Measurements from ENCODE around the gene KIF3B.

KIF3B gene

DNA sequence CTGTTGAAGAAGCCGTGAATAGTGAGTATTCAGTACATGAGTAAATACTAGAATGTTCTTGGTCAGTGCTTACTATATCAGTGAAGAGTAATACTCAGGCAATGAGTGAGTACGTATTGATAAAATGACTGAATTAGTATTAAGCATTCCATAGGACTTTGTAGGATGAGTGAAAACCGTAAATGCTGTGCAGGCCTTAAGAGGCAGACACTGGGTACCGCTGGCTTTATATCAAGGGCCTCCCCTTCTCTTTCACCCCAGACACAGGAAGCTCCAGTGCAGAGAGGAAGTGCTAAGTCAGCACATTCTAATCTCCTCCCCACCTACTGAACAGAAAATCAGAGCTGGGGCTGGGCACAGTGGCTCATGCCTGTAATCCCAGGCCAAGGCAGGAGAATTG, 45.6 kb upstream of the KIF3B start:
- no peak for TF ChIP-seq ZBTB7A (IDR thresholded peaks at IDR 0.05; ENCODE audit: low read depth)
- TF ChIP-seq TAF1 (IDR thresholded peaks at IDR 0.05; ENCODE audit: low read depth) = no peak
- TF ChIP-seq, protein P1, sequence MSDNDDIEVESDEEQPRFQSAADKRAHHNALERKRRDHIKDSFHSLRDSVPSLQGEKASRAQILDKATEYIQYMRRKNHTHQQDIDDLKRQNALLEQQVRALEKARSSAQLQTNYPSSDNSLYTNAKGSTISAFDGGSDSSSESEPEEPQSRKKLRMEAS (IDR thresholded peaks at IDR 0.05) = no peak
- TF ChIP-seq, protein P2, sequence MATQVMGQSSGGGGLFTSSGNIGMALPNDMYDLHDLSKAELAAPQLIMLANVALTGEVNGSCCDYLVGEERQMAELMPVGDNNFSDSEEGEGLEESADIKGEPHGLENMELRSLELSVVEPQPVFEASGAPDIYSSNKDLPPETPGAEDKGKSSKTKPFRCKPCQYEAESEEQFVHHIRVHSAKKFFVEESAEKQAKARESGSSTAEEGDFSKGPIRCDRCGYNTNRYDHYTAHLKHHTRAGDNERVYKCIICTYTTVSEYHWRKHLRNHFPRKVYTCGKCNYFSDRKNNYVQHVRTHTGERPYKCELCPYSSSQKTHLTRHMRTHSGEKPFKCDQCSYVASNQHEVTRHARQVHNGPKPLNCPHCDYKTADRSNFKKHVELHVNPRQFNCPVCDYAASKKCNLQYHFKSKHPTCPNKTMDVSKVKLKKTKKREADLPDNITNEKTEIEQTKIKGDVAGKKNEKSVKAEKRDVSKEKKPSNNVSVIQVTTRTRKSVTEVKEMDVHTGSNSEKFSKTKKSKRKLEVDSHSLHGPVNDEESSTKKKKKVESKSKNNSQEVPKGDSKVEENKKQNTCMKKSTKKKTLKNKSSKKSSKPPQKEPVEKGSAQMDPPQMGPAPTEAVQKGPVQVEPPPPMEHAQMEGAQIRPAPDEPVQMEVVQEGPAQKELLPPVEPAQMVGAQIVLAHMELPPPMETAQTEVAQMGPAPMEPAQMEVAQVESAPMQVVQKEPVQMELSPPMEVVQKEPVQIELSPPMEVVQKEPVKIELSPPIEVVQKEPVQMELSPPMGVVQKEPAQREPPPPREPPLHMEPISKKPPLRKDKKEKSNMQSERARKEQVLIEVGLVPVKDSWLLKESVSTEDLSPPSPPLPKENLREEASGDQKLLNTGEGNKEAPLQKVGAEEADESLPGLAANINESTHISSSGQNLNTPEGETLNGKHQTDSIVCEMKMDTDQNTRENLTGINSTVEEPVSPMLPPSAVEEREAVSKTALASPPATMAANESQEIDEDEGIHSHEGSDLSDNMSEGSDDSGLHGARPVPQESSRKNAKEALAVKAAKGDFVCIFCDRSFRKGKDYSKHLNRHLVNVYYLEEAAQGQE (IDR thresholded peaks at IDR 0.05; ENCODE audit: low read depth) = no peak
- no peak for TF ChIP-seq NFIC (IDR thresholded peaks at IDR 0.05)
- TF ChIP-seq FOXM1 (IDR thresholded peaks at IDR 0.05; ENCODE audit: borderline replicate concordance, low read depth) = no peak
- TF ChIP-seq EGR1 (IDR thresholded peaks at IDR 0.05) = no peak
- no peak for TF ChIP-seq YY1 (IDR thresholded peaks at IDR 0.05; ENCODE audit: low read depth)
- no peak for TF ChIP-seq TCF12 (IDR thresholded peaks at IDR 0.05; ENCODE audit: low read depth)
- TF ChIP-seq CEBPB (IDR thresholded peaks at IDR 0.05) = no peak
- no peak for TF ChIP-seq CREB1 (IDR thresholded peaks at IDR 0.05; ENCODE audit: low read depth)
- TF ChIP-seq, protein P3, sequence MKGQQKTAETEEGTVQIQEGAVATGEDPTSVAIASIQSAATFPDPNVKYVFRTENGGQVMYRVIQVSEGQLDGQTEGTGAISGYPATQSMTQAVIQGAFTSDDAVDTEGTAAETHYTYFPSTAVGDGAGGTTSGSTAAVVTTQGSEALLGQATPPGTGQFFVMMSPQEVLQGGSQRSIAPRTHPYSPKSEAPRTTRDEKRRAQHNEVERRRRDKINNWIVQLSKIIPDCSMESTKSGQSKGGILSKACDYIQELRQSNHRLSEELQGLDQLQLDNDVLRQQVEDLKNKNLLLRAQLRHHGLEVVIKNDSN (IDR thresholded peaks at IDR 0.05) = no peak
- TF ChIP-seq TEAD4 (IDR thresholded peaks at IDR 0.05) = no peak
- TF ChIP-seq RAD21 (IDR thresholded peaks at IDR 0.05; ENCODE audit: low read depth) = no peak

DNA sequence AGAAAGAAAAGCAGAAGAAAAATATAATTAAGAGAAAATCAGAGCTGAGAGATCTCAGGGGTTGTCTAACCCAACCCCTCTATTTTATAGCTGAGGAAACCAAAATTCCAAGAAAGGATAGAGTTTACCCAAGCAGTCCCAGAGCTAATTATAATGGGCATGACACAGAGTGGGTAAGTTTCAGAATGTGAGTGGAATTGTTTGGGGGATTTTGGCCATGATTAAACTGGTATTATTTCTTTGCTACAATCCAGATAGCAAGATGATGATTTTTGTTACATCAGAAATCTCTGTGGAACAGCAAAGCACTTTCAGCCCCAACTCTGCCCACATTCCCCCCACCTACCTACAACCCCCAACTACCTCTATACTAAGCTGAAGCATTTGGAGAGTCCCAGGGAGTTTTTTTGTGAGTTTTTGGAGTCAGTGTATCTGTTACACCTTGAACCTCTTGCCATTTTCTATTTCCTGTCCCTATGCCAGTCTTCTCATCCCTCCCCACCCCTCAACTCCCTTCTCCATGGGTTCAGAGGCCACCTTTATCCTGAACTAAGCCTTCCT, 45.0 kb upstream of the KIF3B start:
- TF ChIP-seq EGR1 (IDR thresholded peaks at IDR 0.05) (no peak), CREB1 (IDR thresholded peaks at IDR 0.05; ENCODE audit: low read depth) (no peak), NFIC (IDR thresholded peaks at IDR 0.05) (no peak), TCF12 (IDR thresholded peaks at IDR 0.05; ENCODE audit: low read depth) (no peak), EP300 (IDR thresholded peaks at IDR 0.05; ENCODE audit: borderline replicate concordance) (no peak), FOXM1 (IDR thresholded peaks at IDR 0.05; ENCODE audit: borderline replicate concordance, low read depth) (no peak), RAD21 (IDR thresholded peaks at IDR 0.05; ENCODE audit: low read depth) (no peak), YY1 (IDR thresholded peaks at IDR 0.05; ENCODE audit: low read depth) (no peak), CEBPB (IDR thresholded peaks at IDR 0.05) (no peak), ZBTB7A (IDR thresholded peaks at IDR 0.05; ENCODE audit: low read depth) (no peak), TAF1 (IDR thresholded peaks at IDR 0.05; ENCODE audit: low read depth) (no peak), TEAD4 (IDR thresholded peaks at IDR 0.05) (no peak)
- TF ChIP-seq, protein P2 (IDR thresholded peaks at IDR 0.05; ENCODE audit: low read depth) = no peak
- TF ChIP-seq, protein P3 (IDR thresholded peaks at IDR 0.05) = no peak
- TF ChIP-seq, protein P1 (IDR thresholded peaks at IDR 0.05) = no peak

DNA sequence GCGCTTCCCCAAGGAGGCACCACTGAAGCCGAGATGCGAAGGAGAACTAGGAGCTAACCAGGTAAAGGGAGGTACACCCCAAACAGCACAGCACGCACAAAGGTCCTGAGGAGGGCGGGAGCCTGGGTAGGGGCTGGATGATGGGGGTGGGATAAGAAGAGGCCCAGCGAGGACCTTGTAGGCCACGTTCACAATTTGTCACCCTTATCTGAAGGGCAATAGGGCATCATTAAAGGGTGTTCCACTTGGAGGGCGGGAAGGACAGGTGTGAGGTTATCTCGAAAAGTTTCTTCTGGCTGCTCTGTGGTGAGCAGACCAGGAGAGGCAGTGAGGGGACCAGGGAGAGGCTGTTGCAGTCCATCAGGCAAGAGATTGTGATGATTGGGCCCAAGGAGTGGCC, 44.2 kb upstream of the KIF3B start:
- TF ChIP-seq EP300 (IDR thresholded peaks at IDR 0.05; ENCODE audit: borderline replicate concordance) (no peak), YY1 (IDR thresholded peaks at IDR 0.05; ENCODE audit: low read depth) (no peak), CREB1 (IDR thresholded peaks at IDR 0.05; ENCODE audit: low read depth) (no peak), TEAD4 (IDR thresholded peaks at IDR 0.05) (no peak), TCF12 (IDR thresholded peaks at IDR 0.05; ENCODE audit: low read depth) (no peak), RAD21 (IDR thresholded peaks at IDR 0.05; ENCODE audit: low read depth) (no peak), CEBPB (IDR thresholded peaks at IDR 0.05) (no peak), FOXM1 (IDR thresholded peaks at IDR 0.05; ENCODE audit: borderline replicate concordance, low read depth) (no peak), ZBTB7A (IDR thresholded peaks at IDR 0.05; ENCODE audit: low read depth) (no peak), TAF1 (IDR thresholded peaks at IDR 0.05; ENCODE audit: low read depth) (no peak)
- TF ChIP-seq, protein P2 (IDR thresholded peaks at IDR 0.05; ENCODE audit: low read depth) = no peak
- TF ChIP-seq, protein P1 (IDR thresholded peaks at IDR 0.05) = no peak
- TF ChIP-seq, protein P3 (IDR thresholded peaks at IDR 0.05) = no peak
